NCI-H748 treated with DMSO at 0.1 percent for 48 hours (cell line): Measurements from ENCODE around the gene PICK1.

Experiments
- DNase-seq: peaks from one replicate; lab custom pipeline; 2025; lab: John Stamatoyannopoulos, UW

PICK1 gene

DNA sequence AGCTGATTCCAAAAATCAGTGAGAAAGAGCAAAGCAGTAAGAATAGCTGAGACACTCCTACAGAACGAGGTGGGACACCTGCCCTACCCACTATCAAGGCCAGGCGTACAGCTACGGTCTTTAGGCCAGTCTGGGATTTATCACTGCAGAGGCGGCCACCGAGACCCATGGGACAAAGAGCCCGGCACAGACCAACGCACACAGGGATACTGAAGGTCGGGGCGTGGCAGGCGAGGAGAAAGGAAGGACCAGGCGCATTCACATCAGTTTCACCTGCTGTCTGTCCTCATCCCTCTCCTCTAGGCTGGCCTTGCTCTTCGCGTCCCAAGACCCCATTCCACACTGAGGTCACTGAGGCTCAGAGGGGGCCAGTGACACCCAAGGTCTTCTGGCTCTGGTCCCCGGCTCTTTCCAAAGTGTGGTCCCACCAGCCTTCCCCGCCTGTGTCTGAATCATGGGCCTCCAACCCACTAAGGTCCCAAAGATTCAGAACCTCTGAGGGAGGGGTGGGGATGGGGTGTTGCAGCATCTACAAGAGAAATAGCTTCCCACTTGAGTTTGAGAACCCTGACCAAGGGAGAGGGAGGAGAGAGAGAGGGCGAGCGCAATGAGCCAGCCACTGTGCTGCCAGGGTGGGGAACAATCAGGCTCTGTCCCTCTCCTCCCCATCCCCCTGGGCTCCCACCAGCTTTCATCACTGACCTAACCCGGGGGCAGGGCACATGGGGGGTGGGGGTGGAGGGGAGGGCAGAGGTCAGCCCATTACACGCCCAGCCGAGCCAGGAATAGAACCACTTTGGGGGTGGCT, 7.2 kb upstream of the PICK1 start:
- no peak for DNase-seq

DNA sequence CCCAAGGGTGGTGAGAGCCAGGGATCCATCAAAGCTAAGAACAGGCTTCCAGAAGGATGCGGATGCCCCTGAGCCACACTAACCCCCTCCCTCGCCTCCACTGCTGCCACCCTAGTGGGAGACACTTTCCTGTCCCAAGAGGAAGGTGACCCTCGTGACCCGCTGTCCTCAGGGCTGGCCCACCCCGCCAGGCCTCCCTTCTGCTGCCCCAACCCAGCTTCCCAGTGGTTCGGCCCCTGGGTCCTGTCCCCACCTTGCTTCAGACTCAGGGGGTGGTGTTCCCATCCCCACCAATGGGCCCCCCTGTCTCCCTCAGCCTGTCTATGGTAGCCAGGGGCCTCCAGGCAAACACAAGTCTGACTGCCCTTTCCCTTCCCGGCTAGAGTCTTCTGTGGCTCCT, 6.5 kb upstream of the PICK1 start:
- no peak for DNase-seq

DNA sequence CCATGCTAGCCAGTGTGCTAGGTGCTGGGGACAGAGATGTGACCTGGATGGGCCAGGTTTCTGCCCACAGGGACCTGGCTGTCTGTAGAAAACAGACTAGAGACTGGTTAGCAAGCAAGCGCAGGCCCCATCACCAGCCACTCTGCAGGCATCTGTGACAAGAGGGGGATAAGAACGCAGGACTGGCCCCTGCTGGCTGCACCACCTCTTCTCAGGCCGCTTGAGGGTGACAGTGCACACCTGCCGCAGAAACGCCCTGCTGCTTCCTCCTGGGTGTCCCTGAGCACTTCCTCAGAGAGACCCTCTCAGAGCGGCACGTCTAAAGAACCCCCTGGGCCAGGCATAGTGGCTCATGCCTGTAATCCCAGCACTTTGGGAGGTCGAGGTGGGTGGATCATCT, 5.9 kb upstream of the PICK1 start:
- DNase-seq: no peak

DNA sequence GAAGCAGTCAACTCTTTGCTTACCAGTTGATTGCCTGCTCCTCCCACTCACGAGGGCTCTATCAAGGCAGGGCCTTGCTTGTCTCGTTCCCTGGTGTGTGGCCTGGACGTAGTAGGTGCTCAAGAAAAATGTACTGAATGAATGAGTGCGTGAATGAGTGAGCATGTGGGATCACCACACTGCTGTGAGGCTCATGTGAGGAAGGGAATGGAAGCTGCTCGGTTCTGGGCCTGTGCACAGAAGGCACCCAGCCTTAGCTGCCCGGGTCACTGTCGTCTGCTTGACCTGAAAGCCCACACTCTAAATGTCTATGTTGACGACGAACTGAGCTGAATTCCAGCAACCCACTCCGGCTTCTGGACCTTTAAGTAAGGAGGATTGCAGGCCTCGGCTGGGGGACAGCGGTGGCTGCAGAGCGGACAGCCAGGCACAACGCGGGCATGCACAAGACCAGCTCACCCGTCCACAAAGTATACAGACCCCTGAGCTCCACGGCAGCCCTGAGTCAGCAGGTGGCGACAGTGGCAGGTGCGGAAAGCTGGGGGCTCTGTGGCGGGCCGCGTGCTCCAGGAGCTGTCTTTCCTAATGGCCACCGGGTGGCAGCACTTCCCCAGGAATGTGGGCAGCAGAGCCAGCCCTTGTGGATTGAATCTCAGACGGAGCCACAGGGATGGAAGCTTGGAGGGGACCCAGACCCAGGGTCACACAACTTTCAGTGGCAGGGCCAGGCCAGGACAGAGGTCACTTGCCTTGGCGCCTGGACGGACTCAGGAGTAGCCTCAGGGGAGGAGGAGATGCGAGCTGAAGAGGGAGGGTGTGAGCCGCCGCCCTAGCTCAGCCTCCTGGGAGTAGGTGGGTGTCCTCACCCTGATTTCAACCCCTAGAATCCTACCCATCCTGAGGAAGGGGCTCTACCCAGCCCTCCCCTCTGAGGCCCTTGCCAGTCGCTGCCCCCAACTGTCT, 5.0 kb upstream of the PICK1 start:
- DNase-seq: peak; percentile 25

DNA sequence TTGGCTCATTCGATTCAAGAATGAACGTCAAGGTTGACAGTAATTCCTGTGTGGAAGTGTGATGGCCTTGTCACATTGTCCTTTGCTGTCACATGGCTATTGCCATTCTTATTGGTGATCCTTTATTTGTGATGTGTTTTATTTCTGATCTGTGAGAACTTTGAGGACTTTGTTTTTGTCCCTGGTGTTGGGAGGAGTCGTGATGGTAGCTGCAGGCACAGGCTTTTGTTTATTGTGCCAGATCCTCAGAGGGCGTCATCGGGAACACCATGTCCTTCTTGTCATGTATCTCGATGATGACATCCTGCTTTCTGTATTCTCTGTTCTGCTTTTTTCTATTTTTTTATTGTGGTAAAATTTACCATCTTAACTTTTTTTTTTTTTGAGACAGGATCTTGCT, 5.6 kb downstream of the PICK1 start:
- no peak for DNase-seq

DNA sequence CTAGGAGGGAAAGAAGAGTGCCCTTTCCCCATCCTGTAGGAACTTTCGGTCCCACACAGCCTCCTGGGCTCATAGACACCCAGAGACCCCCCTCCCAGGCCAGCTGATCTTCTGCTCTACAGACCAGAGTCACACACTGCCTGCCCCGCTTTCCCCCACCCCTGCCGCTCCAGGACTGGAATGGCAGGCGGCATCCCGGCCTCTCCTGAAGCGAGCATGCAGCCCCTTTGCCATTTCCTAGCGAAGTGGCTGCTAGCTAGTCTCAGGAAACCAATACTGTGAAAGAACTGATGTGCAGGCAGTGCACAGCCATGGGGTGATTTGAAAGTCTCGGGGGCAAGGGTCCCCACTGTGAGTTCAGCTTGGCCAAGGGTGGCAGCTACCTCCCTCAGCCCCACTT, 8.3 kb downstream of the PICK1 start:
- no peak for DNase-seq

DNA sequence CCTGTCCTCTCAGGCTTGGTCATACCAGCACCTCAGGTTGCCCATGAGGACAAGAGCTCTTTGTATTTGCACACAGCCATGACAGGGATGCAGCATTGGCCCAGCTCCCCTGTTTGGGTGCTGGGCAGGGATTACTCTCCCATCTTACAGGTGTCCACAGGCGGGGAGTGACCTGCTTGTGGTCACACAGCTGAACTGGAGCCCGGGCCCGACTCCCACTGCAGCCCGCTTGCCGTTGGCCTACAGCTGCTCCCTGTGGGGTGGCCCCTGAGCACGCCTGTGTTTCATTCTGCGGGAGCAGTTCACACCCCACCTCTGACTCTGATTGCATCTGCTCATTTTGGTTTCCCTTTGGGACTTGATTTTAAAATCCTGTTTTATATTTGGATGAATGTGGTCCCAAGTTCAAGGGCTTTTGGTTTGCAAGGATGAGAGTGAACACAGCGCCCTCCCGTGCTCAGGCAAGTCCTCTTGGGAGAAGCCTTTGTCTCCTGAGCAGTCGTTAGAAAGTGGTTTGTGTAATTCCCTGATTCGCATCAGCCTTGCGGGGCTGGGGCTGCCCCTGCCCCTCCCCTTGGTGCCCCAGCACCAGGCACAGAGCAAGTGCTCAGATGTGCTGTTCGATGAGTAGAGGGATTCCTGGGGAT, 9.3 kb downstream of the PICK1 start:
- DNase-seq: no peak

DNA sequence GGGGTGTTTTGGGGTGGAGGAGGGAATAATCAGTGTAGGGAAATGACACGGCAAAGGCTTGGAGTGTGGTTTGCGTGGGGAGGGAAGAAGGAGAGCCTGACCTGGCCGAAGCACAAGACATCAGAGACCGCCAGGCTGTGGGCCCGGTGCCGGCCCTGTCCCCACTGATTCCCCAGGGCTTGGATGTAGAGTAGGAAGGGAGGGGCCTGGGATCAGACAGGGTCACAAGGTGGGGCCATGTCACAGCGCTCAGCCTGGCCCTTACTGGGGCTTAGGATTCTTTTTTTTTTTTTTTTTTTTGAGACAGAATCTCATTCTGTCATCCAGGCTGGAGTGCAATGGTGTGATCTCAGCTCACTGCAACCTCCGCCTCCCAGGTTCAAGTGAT, 9.8 kb downstream of the PICK1 start:
- no peak for DNase-seq

DNA sequence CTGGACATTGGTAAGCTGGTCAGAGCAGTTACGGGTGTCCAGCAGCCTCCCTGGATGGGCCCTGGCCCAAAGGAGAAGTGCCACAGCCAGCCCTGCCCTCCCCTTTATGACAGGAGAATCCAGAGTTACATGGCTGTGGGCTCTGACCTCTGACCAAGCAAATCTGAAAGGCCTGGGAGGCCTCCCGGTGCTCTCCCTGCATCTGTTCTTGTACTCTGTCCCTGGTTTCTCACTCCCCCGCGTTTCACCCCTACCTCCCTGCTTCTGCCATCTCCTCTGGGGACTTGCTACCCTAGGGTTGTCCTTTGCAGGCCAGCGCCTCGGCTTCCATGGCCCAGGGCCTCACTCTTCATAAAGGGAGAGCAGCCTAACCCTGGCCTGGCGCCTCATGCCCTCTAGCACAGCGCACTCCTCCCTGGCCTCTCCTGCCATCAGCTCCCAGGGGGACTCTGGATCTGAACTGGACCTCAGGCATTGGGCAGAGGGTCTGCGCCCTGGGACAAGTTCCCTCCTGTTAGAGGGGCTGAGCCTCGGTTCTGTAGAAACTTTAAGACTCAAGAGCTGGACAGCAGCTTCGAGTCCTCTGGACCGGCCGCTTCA, 10.7 kb downstream of the PICK1 start:
- DNase-seq: no peak

DNA sequence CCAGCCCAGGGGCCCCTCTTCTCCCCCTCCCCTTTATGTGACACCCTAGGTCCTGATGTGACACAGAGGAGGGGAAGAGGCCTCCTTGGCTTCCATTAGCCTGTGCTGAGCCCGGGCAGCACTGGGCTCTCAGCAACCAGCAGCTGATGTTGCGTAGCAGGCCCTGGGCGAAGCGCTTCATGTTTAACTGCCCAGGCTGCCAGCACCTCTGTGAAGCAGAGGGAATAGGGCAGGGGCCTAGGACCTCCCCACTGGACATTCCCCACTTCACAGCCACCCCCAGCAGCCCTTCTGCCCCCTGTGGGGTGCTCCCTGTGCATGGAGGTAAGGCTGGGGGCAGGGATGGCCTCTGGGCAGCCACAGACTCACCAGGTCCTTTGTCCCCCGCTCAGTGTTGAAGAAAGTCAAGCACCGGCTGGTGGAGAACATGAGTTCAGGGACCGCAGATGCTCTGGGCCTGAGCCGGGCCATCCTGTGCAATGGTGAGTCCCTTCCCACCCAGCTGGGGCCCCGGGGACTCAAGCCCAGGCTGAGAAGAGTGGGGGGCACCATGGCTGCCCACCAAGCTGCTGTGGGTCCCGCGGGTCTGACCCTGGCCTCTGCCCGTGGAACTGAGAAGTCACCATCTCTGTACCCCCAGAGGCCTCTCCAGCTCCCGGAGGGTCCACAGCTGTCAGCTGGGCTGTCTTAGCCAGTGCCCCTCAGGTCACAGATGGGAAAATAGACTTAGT, 11.6 kb downstream of the PICK1 start:
- DNase-seq: no peak

DNA sequence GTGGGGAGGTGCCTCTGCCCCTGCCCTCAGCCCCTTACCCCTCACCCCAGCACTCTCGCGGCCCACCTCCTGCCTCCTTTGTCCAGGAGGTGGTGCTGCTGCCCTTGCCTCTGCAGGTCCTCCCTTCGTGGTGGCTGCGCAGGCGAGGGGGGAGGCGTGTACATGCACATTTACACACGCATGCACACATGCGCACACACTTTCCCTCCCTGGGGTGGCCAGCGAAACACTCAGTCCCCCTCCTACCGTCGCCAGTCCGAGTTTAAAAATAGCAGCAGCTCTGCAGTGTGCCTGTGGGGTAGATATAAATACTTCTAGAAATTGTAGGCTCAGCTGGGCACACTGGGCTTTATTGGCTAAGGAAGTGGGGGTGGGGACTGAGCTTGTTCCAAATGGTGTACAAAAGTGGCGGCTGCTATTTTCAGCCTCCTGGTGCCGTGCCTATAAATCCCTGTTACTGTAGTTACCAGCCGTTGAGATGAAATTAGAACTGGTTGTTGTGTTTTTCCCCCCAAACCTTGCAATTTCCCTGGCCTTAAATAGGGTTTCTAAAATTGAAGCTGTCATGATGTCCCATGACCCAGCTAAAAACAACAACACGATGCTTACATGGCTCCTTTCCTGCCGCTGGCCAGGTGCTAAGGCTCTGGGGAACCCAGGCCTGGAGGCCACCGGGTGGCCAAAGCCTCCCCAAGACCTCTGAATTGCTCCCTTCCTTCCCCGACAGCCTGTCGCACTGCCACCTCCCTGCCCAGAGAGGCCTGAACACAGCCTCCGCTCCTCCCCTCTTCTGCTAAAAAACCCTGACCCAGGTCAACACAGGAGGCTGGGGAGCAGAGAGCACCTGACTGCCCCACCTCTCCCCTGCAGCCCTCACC, 12.4 kb downstream of the PICK1 start:
- no peak for DNase-seq

DNA sequence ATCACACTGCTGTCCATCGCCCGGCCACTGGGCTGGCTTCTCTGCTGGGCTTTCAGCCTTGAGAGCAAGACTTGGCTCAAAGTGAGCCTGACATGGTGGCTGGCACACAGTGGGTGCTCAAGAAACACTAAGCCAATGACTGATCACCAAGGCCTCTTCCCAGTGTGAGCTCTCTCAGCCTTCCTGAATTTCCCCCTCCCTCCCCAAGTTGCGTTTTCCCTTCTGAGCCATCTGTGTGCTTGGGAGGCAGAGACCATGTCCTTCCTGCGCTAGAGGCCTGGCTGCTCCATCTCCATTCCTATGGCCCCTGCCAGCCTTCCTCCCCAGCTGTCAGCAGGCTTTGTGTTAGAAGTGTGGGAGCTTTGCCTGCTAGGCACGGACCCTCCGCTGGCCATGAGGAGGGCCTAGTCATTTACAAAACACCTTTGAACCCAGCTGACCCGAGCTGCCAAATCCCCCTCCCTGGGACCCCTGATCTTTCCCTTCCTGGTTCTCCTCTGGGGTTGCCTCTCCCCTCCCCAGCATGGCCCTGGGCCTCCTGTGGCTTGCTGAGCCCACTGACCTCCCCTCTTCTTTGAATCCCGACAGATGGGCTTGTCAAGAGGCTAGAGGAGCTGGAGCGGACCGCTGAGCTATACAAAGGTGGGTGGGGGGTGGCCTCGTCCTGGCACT, 13.2 kb downstream of the PICK1 start:
- no peak for DNase-seq

DNA sequence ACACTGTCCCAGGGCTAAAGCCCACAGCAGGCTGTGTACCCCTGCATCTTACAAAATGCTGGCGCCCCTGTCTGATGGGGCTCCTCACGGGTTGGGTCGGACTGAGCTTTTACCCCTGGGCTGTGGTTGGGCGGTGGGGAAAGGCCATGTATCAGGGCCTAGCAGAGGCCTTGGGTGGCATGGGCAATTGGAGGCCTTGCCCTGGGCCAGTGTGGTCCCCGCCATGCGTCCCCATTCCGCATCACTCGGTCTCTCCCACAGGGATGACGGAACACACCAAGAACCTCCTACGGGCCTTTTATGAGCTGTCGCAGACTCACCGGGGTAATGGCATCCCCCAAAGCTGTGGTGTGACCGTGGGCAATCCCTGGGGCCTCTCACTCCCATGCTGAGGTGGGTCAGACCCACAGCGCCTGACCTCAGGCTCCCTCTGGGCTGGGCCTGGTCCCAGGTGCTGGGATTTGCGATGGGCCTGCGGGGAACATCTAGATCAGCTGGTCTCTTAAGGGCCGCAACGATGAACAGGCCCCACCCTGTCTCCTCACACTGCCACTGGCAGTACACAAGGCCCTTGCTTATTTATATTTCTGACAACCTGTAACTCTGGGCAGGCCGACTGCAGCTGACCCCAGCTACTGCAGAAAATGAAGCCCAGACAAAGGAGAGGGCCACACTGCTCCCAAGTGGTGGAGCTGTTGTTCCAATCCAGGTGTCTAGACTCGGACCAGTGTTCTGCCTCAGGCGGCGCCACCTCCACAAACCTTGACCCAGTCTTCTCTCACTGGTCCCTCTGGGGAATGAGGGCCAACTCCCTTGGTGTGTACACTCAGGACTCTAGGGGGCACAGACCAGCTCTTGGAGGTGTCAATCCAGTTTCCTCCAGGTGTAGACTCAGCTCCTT, 14.5 kb downstream of the PICK1 start:
- DNase-seq: no peak

DNA sequence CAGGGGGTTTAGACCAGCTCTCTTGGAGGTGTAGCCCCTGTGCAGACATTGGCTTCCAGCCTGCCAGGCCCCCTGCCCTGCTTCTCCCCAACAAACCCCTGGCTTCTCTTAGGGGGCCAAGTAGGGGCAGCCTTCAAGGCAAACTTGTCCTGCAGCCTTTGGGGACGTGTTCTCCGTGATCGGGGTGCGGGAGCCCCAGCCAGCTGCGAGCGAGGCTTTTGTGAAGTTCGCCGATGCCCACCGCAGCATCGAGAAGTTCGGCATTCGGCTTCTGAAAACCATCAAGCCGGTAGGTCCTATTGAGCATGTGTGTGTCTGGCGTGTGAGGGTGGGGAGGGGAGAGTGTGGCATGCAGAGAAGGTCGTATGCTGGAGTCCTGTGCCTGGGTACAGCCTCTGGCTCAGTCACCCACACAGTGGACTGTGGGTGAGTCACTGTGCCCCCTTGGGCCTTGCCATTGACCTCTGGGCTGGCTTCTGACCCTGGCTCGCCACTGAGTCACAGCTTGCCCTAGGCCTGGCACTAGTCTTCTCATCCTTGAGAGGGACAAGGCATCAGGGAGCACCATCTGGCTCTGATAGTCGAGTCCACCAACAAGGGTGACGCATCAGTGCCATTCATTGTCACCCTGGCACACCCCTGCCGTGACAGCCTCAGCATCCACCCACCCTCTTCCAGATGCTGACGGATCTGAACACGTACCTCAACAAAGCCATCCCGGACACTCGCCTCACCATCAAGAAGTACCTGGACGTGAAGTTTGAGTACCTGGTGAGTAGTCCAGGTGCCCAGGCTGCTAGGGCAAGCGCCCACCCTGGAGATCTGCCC, 15.3 kb downstream of the PICK1 start:
- no peak for DNase-seq

DNA sequence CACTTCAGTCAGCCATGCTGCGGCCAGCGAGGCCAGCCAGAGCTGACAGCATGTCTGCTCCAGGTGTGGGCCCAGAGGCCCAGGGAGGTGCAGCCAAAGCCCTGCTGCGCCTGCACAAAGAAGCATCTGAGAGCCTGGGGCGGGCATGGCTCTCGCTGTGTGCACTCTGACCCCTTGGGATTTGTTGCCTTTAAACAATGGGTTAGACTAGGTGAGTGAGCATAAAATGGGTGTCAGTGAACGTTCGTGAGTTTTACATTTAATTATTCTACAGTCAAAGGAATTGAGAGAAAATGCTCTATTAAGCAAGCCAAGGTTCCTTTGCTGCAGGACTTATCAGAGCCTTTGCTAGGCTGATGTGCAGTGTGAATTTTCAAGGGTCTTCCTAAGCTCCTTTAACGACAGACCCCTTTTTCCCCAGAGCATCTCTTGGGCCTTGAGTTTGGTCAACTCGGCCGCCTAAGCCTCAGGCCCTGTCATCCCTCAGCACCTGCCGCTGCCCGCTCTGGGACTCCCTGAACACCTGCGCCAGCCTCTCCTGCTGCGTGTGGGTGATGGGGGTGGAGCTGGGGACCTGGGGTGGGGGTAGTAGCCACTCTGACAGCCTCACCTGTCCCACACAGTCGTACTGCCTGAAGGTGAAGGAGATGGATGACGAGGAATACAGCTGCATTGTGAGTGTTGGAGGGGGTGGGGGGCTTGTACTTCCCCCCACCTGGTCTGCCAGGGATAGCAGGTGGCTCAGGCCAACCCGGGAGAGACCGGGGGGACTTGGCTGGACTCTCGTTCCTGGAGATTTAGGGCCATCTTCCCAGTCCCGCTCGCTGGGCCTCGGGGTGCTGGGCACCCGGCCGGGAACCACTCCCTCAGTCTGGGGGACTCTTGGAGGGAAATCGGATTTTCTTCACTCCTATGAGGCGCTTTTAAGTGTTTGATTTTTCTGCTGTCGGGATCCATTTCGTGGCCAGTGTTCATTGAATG, 16.2 kb downstream of the PICK1 start:
- DNase-seq: no peak

DNA sequence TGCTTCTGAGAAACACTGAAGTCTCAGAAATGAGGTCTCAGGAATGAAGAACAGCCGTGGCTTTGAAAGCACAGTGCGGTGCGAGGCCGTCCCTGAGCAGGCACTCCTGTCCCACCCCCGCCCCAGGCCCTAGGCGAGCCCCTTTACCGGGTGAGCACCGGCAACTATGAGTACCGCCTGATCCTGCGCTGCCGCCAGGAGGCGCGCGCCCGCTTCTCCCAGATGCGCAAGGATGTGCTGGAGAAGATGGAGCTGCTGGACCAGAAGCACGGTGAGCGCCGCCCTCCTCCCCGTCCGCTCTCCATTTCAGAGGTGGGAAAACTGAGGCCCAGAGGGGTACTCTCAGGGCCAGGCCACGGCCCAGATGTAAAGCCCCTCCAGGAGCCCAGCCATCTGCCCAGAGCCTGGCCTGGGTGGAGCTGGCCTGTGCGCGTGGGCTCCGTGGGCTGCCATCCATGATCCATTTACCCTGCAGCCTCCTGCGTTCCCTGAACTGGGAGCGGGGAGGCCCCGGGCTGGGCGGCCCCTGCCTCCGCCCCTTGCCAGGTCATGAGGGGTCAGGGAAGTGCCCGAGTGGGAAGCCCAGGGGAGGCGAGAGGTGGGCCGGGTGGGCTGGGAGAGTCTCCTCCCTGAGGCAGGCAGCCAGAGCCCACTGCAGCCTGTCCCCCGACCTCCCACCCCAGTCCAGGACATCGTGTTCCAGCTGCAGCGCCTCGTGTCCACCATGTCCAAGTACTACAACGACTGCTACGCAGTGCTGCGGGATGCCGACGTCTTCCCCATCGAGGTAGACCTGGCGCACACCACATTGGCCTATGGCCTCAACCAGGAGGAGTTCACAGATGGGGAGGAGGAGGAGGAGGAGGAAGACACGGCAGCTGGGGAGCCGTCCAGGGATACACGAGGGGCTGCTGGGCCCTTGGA, 17.2 kb downstream of the PICK1 start:
- DNase-seq: no peak
